Midbrain (tissue), 1 donor: ENCODE data around the gene BNC1.
"Not testable (repeated sequence)": the region's sequence is repeated elsewhere in the genome, so short reads cannot be mapped to it uniquely, and the experiment has no call there.

ENCODE experiments used
- DNase-seq: peaks from one replicate; lab custom pipeline; 2025; lab: John Stamatoyannopoulos, UW

The BNC1 gene

DNA sequence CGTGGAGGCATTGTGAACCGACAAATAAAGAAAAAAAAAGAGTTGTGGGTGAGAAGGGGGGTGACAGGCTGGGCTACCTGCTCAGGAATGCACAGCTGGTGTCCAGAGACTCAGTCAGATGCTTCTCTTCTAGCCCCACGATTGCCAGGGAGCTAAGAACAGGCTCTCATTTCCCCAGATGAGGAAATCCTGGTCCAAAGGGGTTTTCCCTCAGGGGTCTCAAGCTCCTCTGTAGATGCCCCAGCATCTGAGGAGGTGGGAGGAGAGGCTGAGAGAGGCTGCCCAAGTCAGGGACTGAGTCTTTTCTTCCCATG, 35.5 kb downstream of the BNC1 start:
- no peak for DNase-seq

DNA sequence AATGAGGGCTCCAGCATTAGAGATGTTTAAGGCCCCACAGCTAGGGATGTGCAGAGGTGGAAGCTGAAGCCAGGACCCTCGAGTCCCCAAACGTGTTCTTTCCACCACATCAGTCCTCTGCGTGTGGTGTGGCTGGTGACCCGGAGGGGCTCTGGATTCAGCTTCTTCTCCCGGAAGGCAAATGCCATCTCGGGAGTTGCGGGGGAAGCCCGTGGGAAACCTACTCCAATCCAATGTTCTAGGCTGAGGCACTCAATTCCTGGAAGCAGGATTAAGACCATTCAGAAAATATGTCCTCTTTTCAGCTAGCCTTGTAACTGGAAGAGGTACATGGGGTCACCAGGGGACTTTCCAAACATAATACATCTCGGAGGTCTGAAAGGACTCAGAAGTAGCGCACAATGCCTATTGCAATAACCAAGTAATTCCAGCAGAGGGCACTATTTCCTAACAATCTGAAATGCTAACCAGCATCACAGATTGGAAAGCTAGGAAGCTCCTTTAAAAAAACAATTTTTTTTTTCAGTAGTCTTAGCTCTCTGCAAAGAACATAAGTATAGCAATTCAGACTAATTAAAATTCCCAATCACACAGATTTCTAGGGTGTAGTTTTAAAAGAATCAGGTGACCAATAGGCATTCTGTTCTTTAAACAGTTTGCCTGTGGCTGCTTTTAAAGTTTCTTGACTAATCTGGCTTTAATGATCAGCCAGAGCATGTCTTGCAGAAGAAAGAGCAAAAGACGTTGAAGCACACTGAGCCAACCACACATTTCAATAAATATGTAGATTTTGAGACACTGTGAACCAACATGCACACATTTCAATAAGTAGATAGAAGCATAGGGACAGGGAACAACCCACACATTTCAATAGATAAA, 36.1 kb downstream of the BNC1 start:
- DNase-seq = peak; percentile 80

DNA sequence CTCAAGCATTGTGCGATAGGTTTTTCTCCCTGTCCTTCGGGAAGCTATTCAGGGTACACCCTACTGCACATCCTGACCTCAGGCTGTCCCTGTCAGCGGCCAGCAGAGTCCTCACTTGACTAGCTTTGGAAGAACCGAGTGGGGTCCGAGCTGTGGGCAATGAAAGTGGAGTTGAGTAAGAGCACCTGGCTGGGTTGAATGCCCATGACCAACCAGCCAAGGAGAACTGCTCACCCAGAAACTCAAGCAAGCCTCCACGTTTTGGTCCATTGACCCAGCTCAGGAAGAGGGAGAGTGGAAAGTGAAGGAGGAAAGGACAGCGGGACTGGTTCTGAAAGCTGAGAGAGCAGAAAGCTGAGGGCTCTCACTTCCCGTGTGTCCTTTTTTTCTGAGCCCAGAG, 40.8 kb downstream of the BNC1 start:
- no peak for DNase-seq

DNA sequence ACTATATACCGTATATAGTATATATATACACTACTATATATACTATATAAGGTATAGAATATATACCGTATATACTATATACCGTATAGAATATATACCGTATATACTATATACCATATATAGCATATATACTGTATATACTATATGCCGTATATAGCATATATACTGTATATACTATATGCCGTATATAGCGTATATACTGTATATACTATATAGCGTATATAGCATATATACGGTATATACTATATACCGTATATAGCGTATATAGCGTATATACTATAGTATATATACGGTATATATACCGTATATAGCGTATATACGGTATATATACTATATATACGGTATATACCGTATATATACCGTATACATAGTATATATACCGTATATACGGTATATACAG, 54.2 kb downstream of the BNC1 start:
- DNase-seq = no peak

DNA sequence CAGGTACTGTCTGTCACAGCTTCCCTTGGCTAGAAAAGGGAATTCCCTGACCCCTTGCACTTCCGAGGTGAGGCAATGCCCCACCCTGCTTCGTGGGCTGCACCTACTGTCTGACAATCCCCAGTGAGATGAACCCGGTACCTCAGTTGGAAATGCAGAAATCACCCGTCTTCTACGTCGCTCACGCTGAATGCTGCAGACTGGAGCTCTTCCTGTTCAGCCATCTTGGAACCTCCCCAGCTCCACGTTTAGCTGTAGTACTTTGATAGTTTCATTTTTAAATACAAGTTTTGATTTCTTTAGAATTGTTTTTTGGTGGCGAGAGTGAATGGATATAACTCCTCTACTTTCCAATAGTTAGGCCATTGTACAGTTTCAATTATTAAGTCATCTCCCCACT, 59.0 kb downstream of the BNC1 start:
- no peak for DNase-seq

DNA sequence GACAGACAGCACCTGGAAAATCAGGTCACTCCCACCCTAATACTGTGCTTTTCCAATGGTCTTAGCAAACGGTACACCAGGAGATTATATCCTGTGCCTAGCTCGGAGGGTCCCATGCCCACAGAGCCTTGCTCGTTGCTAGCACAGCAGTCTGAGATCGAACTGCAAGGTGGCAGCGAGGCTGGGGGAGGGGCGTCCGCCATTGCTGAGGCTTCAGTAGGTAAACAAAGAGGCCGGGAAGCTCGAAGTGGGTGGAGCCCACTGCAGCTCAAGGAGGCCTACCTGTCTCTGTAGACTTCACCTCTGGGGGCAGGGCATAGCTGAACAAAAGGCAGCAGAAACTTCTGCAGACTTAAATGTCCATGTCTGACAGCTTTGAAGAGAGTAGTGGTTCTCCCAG, 62.7 kb downstream of the BNC1 start:
- not testable (repeated sequence) for DNase-seq

DNA sequence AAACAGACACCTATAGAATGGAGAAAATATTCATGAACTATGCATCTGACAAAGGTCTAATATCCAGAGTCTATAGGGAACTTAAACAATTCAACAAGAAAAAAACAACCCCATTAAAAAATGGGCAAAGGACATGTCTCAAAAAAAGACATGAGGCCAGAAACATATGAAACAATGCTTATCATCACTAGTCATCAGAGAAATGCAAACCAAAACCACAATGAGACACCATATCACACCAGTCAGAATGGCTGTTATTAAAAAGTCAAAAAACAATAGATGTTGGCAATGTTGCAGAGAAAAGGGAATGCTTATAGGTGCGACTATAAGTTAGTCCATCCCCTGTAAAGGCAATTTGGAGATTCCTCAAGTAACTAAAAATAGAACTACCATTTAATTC, 65.4 kb downstream of the BNC1 start:
- DNase-seq = no peak

DNA sequence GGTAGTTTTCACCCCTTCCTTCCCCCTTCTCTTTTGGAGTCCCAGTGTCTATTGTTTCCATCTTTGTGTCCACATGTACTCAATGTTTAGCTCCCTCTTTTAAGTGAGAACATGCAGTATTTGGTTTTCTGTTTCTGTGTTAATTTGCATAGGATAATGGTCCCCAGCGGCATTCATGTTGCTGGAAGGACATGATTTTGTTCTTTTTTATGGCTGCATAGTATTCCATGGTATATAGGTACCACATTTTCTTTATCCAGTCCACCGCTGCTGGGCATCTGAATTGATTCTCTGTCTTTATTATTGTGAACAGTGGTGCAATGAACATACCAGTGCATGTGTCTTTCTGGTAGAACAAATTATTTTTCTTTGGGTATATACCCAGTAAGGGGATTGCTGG, 69.2 kb downstream of the BNC1 start:
- DNase-seq = no peak

DNA sequence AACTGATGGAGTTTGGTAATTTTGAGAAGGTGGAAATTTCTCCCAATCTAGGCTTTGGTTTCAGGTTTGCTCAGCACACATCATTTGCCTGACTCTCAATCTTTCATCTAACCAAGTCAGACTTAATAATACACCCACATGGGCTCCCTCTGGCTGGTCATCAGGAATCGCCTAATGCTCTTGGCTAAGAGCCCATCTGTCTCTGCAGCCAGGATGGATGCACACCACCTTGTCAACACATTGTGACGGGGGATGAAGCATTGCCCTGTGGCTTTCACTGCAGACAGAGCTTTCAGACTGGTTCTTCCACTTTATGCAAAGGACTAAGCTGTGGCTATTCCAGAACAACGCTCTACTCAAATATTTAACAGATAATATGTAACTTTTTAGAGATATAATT, 73.8 kb downstream of the BNC1 start:
- DNase-seq = no peak

DNA sequence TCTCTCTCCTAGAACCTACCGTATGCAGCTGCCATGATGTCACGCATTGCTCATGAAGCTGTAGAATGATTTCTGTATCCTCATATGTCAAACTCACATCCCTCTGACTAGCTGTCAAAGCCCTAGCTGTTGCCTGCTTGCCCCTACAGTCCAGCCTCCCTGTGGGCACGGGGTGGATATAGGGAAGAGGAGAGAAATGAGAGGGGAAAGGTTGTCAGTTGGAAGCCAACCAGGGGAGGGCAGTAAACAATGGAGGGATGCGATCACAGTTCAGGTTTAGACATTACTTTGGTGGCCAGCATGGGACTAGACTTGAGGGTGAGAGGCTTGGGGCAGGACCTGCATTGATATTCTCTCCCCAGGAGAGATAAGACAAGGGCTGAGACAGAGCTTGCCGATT, 75.1 kb downstream of the BNC1 start:
- DNase-seq = no peak

DNA sequence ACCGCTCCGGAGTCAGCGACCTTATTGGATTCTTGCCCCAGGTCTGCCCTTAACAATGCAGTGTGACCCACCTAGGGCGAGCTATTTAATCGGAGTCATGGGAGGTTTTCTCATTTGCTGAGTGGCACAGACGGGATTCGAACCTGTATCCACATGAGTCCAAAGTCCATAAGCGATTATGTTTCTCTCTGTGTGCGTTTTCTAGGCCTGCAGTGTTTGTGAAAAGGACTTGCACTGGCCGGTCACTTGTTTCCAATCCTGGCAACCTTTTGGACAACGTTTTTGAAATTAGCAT, 76.2 kb downstream of the BNC1 start:
- no peak for DNase-seq

DNA sequence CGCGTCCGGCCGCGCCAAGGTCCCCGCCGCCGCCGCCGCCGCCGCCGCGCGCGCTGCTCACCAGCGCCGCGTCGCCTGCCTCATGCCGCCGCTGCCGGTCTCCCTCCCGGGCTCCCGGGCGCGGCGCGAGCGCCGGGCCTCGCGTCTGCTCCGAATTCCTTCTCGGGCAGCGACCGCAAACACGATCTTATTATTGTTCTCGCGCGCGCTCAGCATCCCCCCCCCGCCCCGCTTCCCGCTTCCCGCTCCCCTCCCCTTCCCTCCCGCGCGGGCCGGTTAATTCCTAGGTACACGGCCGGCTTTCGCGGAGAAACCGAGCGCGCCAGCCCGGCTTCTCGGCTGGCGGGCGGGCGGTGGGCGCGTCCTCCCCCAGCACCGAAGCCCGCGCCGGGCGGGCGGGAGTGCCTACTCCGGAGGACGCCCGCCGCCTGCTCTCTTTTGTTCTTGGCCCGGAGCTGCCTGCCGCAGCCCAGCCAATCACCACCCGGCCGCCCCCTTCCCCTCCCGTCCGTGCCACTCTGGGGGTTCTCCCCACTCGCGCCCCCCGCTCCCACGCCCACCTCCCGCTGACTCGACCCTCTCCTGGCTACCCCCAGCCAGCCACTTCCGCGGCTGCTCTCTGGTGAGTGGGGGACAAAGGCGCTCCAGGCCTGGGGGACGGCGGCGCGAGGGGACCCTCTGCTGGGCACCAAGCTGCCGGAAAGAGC, 76.7 kb downstream of the BNC1 start, which contains the start of gene HDGFL3:
HDGFL3 (minus strand) TSS at position 164 of the 707 bp plus-strand sequence. CDS start 409 bp downstream, outside the sequence.
- peak; percentile 68 for DNase-seq

DNA sequence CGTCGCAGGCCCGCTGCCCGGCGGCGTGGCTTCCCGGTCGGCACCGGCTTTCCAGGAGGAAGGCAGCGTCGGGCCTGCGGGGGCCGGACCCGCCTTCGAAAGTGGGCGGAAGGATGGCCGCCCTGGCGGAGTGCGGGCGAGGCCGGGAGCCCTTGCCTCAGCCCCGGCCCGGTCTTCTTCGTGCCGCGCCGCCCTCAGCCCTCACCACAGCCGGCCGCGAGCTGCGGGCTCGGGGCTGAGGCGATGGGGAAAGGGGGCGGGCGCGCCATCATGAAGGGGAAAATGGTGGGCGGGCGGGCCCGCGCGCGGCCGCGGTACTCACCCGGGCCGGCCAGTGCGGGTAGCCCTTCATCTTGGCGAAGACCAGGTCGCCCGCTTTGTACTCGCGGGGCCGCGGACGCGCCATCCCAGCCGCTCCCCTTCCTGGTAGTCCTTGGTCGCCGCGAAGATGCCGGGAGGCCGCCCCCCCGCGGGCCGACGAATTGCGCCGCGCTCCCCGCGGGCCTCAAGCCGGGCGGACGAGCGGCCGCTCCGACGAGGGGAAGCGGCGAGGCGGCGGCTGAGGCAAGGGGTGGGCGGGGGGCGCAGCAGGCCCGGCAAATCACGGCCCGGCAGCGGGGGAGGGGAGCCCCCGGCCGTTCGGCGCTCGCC, 77.3 kb downstream of the BNC1 start:
- no peak for DNase-seq

DNA sequence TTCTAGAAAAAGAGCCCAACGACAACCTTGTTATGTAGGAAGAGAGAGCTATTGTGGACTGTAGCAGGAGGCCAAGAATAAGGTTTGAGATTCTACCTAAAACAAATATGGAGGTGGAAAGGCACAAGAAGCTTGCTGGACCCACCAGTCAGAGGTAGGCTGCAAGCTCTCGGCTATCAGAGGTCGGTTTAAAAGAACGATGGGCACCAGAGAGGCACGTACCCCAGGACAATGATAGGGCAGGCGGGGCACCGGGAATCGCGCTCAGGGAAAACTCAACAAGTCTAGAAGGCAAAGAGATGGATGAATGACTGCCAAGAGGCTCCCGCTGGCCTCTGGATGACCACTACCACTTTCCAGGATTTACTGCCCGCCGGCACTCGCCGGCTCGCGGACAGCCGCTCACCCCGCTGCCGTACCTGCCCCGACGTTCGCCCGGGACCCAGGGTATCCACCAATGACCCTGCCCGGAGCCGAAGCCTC, 77.9 kb downstream of the BNC1 start:
- DNase-seq = no peak
